ENCODE data around the gene POLR1A. TPM values are rescaled to one million over a fixed set of nuclear protein-coding genes. Genes with fewer than 3 reads are reported as not detected.

POLR1A gene
- total and polyA plus RNA-seq, 7 donors, result 6.1 to 41.6 (median 27.0) TPM

- TF ChIP-seq CTCF (IDR thresholded peaks at IDR 0.05), result no peak
- peaks cover 6 to 55% of the 10 kb centered on the region in 2 donors for H3K36me3 ChIP-seq (ENCODE audit: insufficient read depth in 1 of 2, low read depth in 1 of 2)
- peak overlapping the region; percentile 96 for H3K27ac ChIP-seq
- H3K9me3 ChIP-seq, result no peaks in the 10 kb centered on the region
- no peak overlapping the region for H3K4me3 ChIP-seq
- no peaks in the 10 kb centered on the region for H3K27me3 ChIP-seq (ENCODE audit: insufficient read depth in 3 of 3, low read length in 2 of 3)
- 26 to 42% (median 34%) methylated on average over 7 of the region's 7 CpGs for WGBS, 3 donors
- H3K4me1 ChIP-seq, result peaks cover 65% of the 10 kb centered on the region
- no peak for DNase-seq
- ATAC-seq, result no peak
- intact Hi-C loops (cut with DNase I), result loop anchor here (2.0 to 5.0 kb wide), 3 partner anchors 32 to 149 kb away; partner anchors contain the start of gene ST3GAL5 (in 1 of the 2)
Measured at GRCh38 chr2:86036669-86037138, 69.0 kb downstream of the POLR1A start.

- peaks cover 12 to 55% of the 10 kb centered on the region in 2 donors for H3K36me3 ChIP-seq (ENCODE audit: insufficient read depth in 1 of 2, low read depth in 1 of 2)
- no peaks in the 10 kb centered on the region for H3K27me3 ChIP-seq (ENCODE audit: insufficient read depth in 3 of 3, low read length in 2 of 3)
- no peaks in the 10 kb centered on the region for H3K9me3 ChIP-seq
- H3K27ac ChIP-seq, result peak overlapping the region; percentile 96
- peak; percentile 82 to 86 (median 84) for ATAC-seq
- peak; percentile 79 to 91 for DNase-seq
- intact Hi-C loops (cut with DNase I), result loop anchor here (2.0 to 5.0 kb wide), 3 partner anchors 33 to 149 kb away; partner anchors contain the start of gene ST3GAL5 (in 1 of the 2)
- H3K4me3 ChIP-seq, result no peak overlapping the region
- WGBS, 3 donors, result 5 to 10% (median 6%) methylated on average over 10 of the region's 10 CpGs
- TF ChIP-seq CTCF (IDR thresholded peaks at IDR 0.05), result peak; percentile 42
- H3K4me1 ChIP-seq, result peaks cover 60% of the 10 kb centered on the region
Measured at GRCh38 chr2:86035883-86036668, 69.6 kb downstream of the POLR1A start.

GRCh38 chr2:86035376-86035882, 70.3 kb downstream of the POLR1A start:
- intact Hi-C loops (cut with DNase I), result loop anchor here in 1 of 2 donors (5.0 kb wide), 2 partner anchors 42 to 148 kb away; partner anchors contain the start of gene ST3GAL5
- Histone ChIP-seq H3K4me3 (no peak overlapping the region), H3K9me3 (no peaks in the 10 kb centered on the region), H3K27ac (peak overlapping the region; percentile 96), H3K27me3 (ENCODE audit: insufficient read depth in 3 of 3, low read length in 2 of 3) (no peaks in the 10 kb centered on the region), H3K36me3 (ENCODE audit: insufficient read depth in 1 of 2, low read depth in 1 of 2) (peaks cover 13 to 62% of the 10 kb centered on the region in 2 donors), H3K4me1 (peaks cover 60% of the 10 kb centered on the region)
- TF ChIP-seq CTCF (IDR thresholded peaks at IDR 0.05), result no peak
- peak in 3 of 4 donors; percentile 0 to 8 (median 4) for ATAC-seq
- 51 to 73% (median 54%) methylated on average over 6 to 7 of the region's 7 CpGs for WGBS, 3 donors
- DNase-seq, result no peak

- intact Hi-C loops (cut with DNase I), result no loop called here
- H3K9me3 ChIP-seq, result no peaks in the 10 kb centered on the region
- peak overlapping the region; percentile 96 for H3K27ac ChIP-seq
- peak in 1 of 4 donors; percentile 14 for ATAC-seq
- 70 to 89% (median 72%) methylated on average over 20 of the region's 20 CpGs for WGBS, 3 donors
- TF ChIP-seq CTCF (IDR thresholded peaks at IDR 0.05), result no peak
- H3K27me3 ChIP-seq (ENCODE audit: insufficient read depth in 3 of 3, low read length in 2 of 3), result no peaks in the 10 kb centered on the region
- DNase-seq, result no peak
- peaks cover 57% of the 10 kb centered on the region for H3K4me1 ChIP-seq
- H3K36me3 ChIP-seq (ENCODE audit: insufficient read depth in 1 of 2, low read depth in 1 of 2), result peaks cover 8 to 62% of the 10 kb centered on the region in 2 donors
- no peak overlapping the region for H3K4me3 ChIP-seq
Measured at GRCh38 chr2:86033751-86034692, 71.7 kb downstream of the POLR1A start.

Data from psoas muscle (tissue), 8 donors.